Mucosa of rectum (tissue), 2 donors: Measurements from ENCODE around the gene RHEB.

Source experiments
- H3K27ac ChIP-seq, 2 donors: one replicate each; pipeline ENCODE4 v1.7.0; 2013; ENCODE audit warnings: inconsistent platforms in 2 of 2, low read depth in 2 of 2, low read length in 2 of 2
- H3K27me3 ChIP-seq, 2 donors: one replicate each; pipeline ENCODE4 v1.7.0; 2013; ENCODE audit warnings: low read length in 2 of 2; ENCODE audit not compliant: control insufficient read depth in 2 of 2, insufficient read depth in 2 of 2
- H3K36me3 ChIP-seq, 2 donors: one replicate each; pipeline ENCODE4 v1.7.0; 2013; ENCODE audit warnings: low read length in 2 of 2; ENCODE audit not compliant: control insufficient read depth in 2 of 2, insufficient read depth in 2 of 2
- H3K4me1 ChIP-seq, 2 donors: one replicate each; pipeline ENCODE4 v1.7.0; 2013; ENCODE audit warnings: low read length in 2 of 2, mild to moderate bottlenecking in 1 of 2; ENCODE audit not compliant: control insufficient read depth in 2 of 2, insufficient read depth in 2 of 2
- H3K4me3 ChIP-seq, 2 donors: one replicate each; pipeline ENCODE4 v1.7.0; 2013; ENCODE audit warnings: low read length in 2 of 2
- H3K9ac ChIP-seq, 2 donors: one replicate each; pipeline ENCODE4 v1.7.0; 2013; ENCODE audit warnings: low read length in 2 of 2, low read depth in 1 of 2, mild to moderate bottlenecking in 1 of 2
- H3K9me3 ChIP-seq, 2 donors: one replicate each; pipeline ENCODE4 v1.7.0; 2013; ENCODE audit warnings: low read length in 2 of 2; ENCODE audit not compliant: control insufficient read depth in 2 of 2
- donor health status: healthy.
- donor health status: Normal muscosa, but diverticular disease.

The RHEB gene

GRCh38 chr7:151477867-151478266, 41.8 kb downstream of the RHEB start:
- H3K36me3 ChIP-seq, result peaks cover 9 to 12% of the 10 kb centered on the region in 2 donors
- H3K9me3 ChIP-seq, result no peaks in the 10 kb centered on the region
- H3K4me1 ChIP-seq, result no peaks in the 10 kb centered on the region
- no peak overlapping the region for H3K9ac ChIP-seq
- H3K27me3 ChIP-seq, result no peaks in the 10 kb centered on the region
- no peak overlapping the region for H3K27ac ChIP-seq
- H3K4me3 ChIP-seq, result no peak overlapping the region

- H3K9me3 ChIP-seq, result no peaks in the 10 kb centered on the region
- H3K9ac ChIP-seq, result no peak overlapping the region
- H3K4me3 ChIP-seq, result no peak overlapping the region
- no peaks in the 10 kb centered on the region for H3K27me3 ChIP-seq
- H3K36me3 ChIP-seq, result peaks cover 23 to 35% of the 10 kb centered on the region in 2 donors
- H3K4me1 ChIP-seq, result peaks cover 0 to 7% of the 10 kb centered on the region in 2 donors
- H3K27ac ChIP-seq, result peak overlapping the region in 1 of 2 donors; percentile 45
These were observed 46.9 kb downstream of the RHEB start for GRCh38 chr7:151472644-151473380.

- Histone ChIP-seq H3K27ac (no peak overlapping the region), H3K9ac (no peak overlapping the region), H3K4me3 (no peak overlapping the region), H3K4me1 (peaks cover 0 to 7% of the 10 kb centered on the region in 2 donors), H3K9me3 (no peaks in the 10 kb centered on the region), H3K27me3 (no peaks in the 10 kb centered on the region), H3K36me3 (peaks cover 30 to 35% of the 10 kb centered on the region in 2 donors)
These were observed 49.0 kb downstream of the RHEB start for GRCh38 chr7:151470711-151471110.

- peaks cover 0 to 7% of the 10 kb centered on the region in 2 donors for H3K4me1 ChIP-seq
- H3K9me3 ChIP-seq, result no peaks in the 10 kb centered on the region
- no peak overlapping the region for H3K4me3 ChIP-seq
- peaks cover 37 to 39% of the 10 kb centered on the region in 2 donors for H3K36me3 ChIP-seq
- H3K27me3 ChIP-seq, result no peaks in the 10 kb centered on the region
- H3K9ac ChIP-seq, result no peak overlapping the region
- no peak overlapping the region for H3K27ac ChIP-seq
These were observed 50.4 kb downstream of the RHEB start for GRCh38 chr7:151469281-151469680.

- H3K9ac ChIP-seq, result no peak overlapping the region
- no peak overlapping the region for H3K27ac ChIP-seq
- H3K9me3 ChIP-seq, result no peaks in the 10 kb centered on the region
- no peak overlapping the region for H3K4me3 ChIP-seq
- peaks cover 0 to 7% of the 10 kb centered on the region in 2 donors for H3K4me1 ChIP-seq
- no peaks in the 10 kb centered on the region for H3K27me3 ChIP-seq
- peaks cover 32 to 39% of the 10 kb centered on the region in 2 donors for H3K36me3 ChIP-seq
These were observed 51.3 kb downstream of the RHEB start for GRCh38 chr7:151468217-151469018.

- peaks cover 26 to 30% of the 10 kb centered on the region in 2 donors for H3K36me3 ChIP-seq
- H3K9ac ChIP-seq, result no peak overlapping the region
- H3K4me3 ChIP-seq, result no peak overlapping the region
- H3K9me3 ChIP-seq, result no peaks in the 10 kb centered on the region
- H3K27me3 ChIP-seq, result no peaks in the 10 kb centered on the region
- no peak overlapping the region for H3K27ac ChIP-seq
- peaks cover 14 to 16% of the 10 kb centered on the region in 2 donors for H3K4me1 ChIP-seq
These were observed 54.5 kb downstream of the RHEB start for GRCh38 chr7:151465169-151465568.

- Histone ChIP-seq H3K4me1 (peaks cover 20 to 28% of the 10 kb centered on the region in 2 donors), H3K27ac (no peak overlapping the region), H3K27me3 (no peaks in the 10 kb centered on the region), H3K4me3 (no peak overlapping the region), H3K36me3 (peaks cover 10 to 14% of the 10 kb centered on the region in 2 donors), H3K9me3 (no peaks in the 10 kb centered on the region), H3K9ac (no peak overlapping the region)
These were observed 57.4 kb downstream of the RHEB start for GRCh38 chr7:151462306-151462779.

GRCh38 chr7:151461942-151462230, 57.8 kb downstream of the RHEB start:
- no peaks in the 10 kb centered on the region for H3K9me3 ChIP-seq
- no peaks in the 10 kb centered on the region for H3K27me3 ChIP-seq
- peaks cover 20 to 28% of the 10 kb centered on the region in 2 donors for H3K4me1 ChIP-seq
- no peak overlapping the region for H3K4me3 ChIP-seq
- H3K36me3 ChIP-seq, result peaks cover 10 to 14% of the 10 kb centered on the region in 2 donors
- no peak overlapping the region for H3K27ac ChIP-seq
- H3K9ac ChIP-seq, result no peak overlapping the region

- H3K9me3 ChIP-seq, result no peaks in the 10 kb centered on the region
- H3K27ac ChIP-seq, result peak overlapping the region in 1 of 2 donors; percentile 85
- H3K4me1 ChIP-seq, result peaks cover 20 to 28% of the 10 kb centered on the region in 2 donors
- peaks cover 8 to 11% of the 10 kb centered on the region in 2 donors for H3K36me3 ChIP-seq
- H3K9ac ChIP-seq, result no peak overlapping the region
- H3K4me3 ChIP-seq, result no peak overlapping the region
- H3K27me3 ChIP-seq, result no peaks in the 10 kb centered on the region
These were observed 58.4 kb downstream of the RHEB start for GRCh38 chr7:151461096-151461941.
